HG03159 (cell line): ENCODE results near the gene SEL1L.
"Not testable (repeated sequence)": the region's sequence is repeated elsewhere in the genome, so short reads cannot be mapped to it uniquely, and the experiment has no call there.

Experiments
- ATAC-seq: cut with Tn5 transposase; IDR thresholded peaks from one replicate; pipeline ENCODE4 v1.9.1; 2021; ENCODE audit warnings: mild to moderate bottlenecking, moderate library complexity; ENCODE audit not compliant: unreplicated experiment

The SEL1L gene

GRCh38 chr14:81533536-81534343 is at the start of gene SEL1L:
Gene SEL1L, minus strand, starts transcription at chr14:81533853. Its CDS starts 109 bp downstream, at chr14:81533744.
- ATAC-seq, result peak; percentile 94

DNA sequence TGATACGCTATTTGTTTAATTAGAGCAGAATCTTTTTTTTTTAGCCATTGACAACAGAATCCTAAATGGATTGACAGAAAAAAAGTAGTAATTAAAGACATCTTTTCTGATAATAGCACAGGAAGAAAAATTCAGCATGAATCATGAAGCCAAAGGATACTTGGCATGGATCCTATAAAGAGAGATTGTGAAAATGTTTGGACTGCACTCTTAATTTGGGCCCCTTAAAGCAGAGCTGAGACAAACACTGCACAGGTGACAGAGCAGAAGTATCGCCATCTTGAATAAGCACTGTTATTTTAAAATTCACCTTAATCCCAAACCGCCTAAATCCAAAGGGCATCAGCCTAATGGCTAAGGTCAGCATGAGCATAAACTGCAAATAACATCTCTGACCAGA is 48.8 kb upstream of the SEL1L start:
- no peak for ATAC-seq

GRCh38 chr14:81579115-81579514 is 45.5 kb upstream of the SEL1L start:
- ATAC-seq, result no peak

DNA sequence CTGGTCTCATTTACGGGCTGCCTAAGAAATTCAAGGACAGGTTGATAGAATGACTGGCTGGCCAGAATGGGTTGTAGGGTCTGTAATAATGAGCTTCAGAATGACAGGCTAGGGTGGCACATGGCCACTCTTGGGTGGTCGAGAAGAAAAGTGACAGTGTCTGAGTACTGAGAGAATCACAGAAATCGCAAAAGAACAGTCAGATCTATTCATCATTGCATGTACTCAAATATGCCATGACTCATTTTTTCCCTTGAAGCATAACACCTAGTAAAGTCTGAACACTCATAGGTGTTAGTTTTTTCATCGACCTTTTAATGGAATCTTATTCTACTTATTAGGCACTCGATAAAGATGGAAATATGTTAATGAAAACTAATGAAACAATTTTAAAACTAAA is 37.8 kb upstream of the SEL1L start:
- no peak for ATAC-seq

DNA sequence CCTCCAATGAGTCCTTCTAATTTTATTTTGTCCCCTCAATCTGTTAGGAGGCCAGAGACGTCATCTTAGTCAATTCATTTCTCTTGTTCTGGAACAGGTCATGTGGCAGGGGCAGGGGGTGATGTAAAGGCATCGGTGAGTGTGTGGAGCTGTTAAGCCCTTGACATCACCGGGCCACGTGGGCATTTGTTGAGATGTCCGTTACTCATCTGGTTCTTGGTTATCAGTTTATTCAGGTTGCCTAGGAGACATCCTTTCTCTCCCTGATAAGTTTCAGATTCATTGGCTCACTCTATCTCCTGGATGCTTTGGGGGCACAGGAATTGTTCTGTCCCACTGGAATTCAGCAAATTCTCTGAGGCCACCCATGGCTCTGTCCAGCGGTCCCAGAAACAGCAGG is 33.6 kb upstream of the SEL1L start:
- no peak for ATAC-seq

DNA sequence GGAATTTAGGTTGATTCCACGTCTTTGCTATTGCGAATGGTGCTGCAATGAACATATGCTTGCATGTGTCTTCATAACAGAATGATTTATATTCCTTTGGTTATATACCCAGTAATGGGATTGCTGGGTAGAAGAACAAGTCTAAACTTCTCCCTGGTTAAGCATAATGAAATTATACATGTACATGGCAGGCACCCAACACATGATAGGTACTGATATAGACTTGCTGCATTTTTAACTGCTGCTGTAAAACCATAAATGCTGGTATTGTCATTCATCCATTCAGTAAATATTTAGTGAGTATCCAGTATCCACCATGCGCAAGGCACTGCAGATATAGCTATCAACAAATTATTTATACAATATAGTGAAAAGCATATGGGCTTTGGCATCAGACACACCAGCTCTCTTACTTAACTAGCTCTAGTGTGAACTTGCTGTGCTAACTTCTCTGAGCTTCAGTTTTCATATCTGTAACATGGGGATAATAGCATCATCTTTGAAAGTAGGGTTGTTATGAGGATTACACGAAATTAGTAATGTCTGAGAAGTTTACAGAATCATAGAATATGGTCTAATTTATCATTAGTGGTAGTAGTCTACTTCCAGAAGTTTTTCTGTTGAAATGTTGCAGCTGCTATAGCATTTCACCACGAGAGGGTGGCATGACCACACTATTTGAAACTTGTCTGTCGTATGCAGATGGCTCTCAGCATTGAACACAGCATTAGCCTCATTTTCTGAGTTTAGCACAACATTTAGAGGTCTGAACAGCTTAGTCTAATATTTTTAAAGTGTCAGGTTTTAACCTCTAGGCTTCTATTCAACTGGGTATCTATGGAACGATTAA is 32.0 kb upstream of the SEL1L start:
- ATAC-seq, result peak; percentile 85

GRCh38 chr14:81562818-81563217 is 29.2 kb upstream of the SEL1L start:
- ATAC-seq, result no peak

DNA sequence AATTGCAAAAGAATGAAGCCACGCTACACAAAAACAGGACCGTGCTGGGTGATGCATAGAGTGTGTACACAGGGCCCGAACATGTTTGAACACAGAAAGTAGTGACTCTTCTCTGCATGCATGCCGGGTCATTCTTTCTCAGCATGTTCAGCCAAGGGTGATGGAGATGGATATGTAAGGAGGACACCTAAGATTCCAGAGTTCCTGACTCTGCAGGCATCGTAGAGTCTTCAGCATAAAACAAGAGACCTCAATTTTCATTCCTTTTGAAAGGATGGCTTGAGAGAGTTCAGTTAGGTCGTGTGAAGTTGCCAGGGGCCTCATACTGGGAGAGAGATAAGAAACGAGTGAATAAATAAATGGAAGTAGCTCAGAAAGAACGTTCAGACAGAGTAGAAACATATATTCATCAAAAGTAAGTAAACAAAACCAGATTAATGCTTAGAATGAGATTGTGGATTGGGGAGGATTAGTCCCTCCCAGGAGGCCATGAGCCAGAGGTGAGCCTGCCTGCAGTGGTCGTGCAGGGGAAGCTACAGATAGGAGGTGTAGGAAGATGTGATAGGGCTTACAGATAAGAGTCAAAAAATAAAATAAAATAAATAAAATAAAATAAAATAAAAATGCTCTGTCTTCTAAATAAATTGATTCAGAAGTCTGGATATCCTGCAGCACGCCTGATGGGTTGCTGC is 27.6 kb upstream of the SEL1L start:
- ATAC-seq, result no peak

- ATAC-seq, result no peak
These were observed 25.7 kb upstream of the SEL1L start for GRCh38 chr14:81559385-81559784.

GRCh38 chr14:81557146-81557545 is 23.5 kb upstream of the SEL1L start:
- no peak for ATAC-seq

- ATAC-seq, result no peak
These were observed 22.0 kb upstream of the SEL1L start for GRCh38 chr14:81555684-81556083.

GRCh38 chr14:81555051-81555450 is 21.4 kb upstream of the SEL1L start:
- ATAC-seq, result no peak

DNA sequence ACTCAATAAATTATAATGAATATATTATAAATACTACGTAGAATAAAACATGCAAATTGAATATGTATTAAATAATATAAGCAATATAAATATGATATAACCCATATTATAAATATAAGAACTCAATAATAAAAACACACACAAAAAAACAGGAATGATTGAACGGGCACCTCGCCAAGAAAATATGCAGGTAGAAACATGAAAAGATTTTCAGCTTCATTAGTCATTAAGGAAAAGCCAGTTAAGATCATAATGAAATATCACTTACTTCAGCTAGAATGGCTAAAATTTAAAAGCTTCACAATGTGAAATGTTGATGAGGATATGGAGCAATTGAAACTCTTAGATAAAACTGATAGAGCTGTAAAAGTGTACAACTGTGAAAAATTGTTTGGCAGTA is 17.8 kb upstream of the SEL1L start:
- ATAC-seq, result no peak

- peak; percentile 92 for ATAC-seq
These were observed 16.5 kb upstream of the SEL1L start for GRCh38 chr14:81550001-81550637.

DNA sequence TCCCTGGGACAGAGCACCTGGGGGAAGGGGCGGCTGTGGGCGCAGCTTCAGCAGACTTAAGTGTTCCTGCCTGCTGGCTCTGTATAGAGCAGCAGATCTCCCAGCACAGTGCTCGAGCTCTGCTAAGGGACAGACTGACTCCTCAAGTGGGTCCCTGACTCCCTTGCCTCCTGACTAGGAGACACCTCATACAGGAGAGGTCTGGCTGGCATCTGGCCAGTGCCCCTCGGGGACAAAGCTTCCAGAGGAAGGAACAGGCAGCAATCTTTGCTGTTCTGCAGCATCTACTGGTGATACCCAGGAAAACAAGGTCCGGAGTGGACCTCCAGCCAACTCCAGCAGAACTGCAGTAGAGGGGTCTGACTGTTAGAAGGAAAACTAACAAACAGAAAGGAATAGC is 7.6 kb upstream of the SEL1L start:
- ATAC-seq, result not testable (repeated sequence)

- no peak for ATAC-seq
These were observed 3.5 kb upstream of the SEL1L start for GRCh38 chr14:81537193-81537592.

DNA sequence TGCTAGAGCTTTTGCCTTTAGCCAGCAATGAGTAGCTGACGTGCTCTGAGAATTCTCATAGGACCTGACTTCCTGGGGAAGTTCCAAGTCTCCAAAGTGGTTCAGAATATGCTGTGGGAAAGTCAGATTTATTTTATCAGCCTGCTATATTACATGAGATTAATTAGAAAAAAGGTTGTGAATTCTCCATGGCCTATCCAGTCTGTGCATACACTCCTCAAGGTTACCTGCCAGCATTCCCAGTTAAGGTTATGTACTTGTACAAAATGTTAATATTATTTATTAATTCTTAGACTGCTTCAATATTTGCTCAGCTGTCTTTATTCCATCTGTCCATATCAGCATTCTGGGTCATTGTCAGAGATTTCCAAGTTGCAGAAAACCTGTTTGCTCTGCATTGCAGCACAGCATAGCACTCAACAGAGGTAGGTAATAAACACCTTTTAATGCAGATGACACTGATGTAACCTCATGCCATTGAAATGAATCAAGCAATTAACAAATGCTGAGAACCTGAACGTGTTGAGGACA is 2.7 kb upstream of the SEL1L start:
- no peak for ATAC-seq

DNA sequence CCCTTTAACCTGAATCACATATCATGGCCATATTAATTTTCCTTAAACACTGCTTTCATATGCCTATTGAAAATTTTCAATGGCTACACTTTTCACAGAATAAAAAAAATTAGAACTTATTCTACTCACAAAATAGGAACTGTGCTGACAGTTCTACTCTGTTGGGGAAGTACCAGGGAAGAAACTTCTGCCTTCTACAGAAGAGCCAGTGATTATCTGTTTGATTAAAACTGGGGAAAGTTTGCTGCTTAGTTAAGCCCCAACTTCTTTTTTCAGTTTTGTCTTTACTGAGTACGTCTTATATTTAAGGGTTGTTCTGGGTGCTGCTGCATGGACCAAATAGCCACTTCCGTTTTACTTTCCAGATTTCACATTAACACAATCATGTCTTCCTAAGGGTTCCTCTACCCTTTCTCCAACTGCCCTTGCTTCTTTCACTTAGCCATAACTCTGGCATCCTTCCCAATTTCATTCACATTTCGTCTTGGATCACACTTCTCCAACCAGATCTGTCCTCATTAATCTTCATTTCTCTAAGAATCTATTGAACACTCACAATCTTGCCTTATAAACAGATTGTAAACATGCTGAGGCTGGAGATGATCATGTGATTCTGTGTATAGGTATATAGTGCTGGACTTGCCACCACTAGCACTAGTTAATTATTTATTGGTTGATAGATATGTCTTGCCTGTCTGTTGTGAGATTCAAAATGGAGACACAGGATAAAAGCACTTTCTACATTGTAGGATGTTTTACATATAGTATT is 1.9 kb upstream of the SEL1L start:
- ATAC-seq, result peak; percentile 19

- no peak for ATAC-seq
These were observed 939 bp upstream of the SEL1L start for GRCh38 chr14:81534510-81535074.

DNA sequence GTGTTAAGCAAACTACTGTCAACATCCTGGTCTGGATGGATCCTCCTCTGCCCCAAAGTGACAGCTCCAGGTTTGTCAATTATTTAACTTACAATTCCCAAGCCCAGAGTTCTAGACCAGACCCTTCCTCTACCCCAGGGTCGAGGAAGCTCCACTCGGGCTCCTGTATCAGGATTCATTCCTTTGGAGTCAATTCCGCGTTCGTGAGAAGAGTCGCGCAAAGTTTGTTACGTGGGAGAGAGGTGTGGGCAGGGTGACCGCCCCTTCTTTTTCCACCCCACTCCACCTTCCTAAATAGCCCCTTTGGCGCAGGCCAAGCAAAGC is 479 bp downstream of the SEL1L start:
- no peak for ATAC-seq
